HG03097 (cell line): Measurements from ENCODE around the gene COX4I2.

ENCODE experiments used
- ATAC-seq: cut with Tn5 transposase; IDR thresholded peaks from one replicate; pipeline ENCODE4 v1.9.1; 2021; ENCODE audit not compliant: unreplicated experiment, low FRiP score

COX4I2 gene

GRCh38 chr20:31674895-31675827 is 37.4 kb downstream of the COX4I2 start:
- ATAC-seq, result peak; percentile 66

- ATAC-seq, result no peak
Measured at GRCh38 chr20:31675828-31676608, 38.3 kb downstream of the COX4I2 start.

- ATAC-seq, result no peak
Measured at GRCh38 chr20:31676609-31676989, 38.9 kb downstream of the COX4I2 start.

GRCh38 chr20:31677553-31678260 is 40.0 kb downstream of the COX4I2 start:
- ATAC-seq, result no peak

GRCh38 chr20:31678389-31679356 is 41.0 kb downstream of the COX4I2 start:
- ATAC-seq, result no peak

GRCh38 chr20:31679357-31680285 is 41.9 kb downstream of the COX4I2 start:
- no peak for ATAC-seq

DNA sequence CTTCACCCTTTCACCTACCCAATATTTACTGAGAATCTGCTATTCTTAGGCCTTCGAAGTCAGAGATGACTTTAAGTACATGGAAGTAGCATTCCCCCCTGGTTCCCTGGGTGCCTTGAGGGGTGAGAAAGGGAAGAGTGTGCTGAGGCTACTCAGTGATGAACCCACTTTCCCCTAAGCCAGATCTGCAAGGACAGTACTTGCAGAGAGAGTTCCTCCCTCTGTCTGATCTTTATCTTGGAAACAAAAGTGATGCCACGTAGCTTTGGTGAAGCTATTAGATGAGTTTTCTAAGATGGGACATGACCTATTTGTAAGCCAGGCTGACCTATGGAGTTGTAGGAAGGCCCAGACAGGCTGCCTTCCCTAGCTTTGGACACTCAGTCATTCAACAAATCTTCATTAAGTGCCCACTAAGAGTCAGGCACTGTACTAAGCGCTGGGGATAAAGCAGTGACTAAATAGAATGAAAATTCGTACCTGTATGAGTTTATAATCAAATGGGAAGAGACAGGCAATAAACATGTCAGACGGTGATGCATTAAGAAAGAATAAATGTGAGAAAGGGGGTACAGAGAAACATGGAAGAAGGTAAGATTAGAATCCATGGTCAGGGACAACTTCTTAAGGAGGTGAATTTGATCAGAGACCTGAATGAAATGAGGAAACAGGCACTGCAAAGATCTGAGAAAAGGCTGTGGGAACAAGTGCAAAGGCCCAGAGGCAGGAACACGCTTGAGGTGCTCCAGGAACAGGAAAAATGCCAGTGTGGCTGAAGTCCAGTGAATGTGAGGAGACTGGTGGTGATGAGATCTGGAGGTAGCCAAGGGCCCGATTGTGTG is 42.8 kb downstream of the COX4I2 start:
- no peak for ATAC-seq

- no peak for ATAC-seq
Measured at GRCh38 chr20:31681128-31681727, 43.5 kb downstream of the COX4I2 start.

DNA sequence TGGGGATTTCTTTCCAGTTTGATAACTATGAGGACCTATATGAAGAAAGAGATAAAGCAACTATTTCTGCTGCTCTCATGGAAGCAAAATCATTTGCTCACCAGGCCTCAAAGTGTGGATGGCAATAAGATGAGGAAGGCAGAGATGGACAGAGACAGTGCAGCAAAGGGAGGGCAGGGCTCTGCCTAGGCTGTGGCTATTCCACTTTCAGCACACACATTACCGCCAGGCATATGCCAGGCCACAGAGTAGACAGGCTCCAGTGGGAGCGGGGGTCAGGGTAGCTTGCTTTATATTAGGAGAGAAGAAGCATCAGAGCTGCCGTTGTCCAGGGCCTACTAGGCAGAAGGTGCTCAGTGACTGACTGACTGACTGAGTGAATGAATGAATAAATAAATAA is 44.1 kb downstream of the COX4I2 start:
- no peak for ATAC-seq

DNA sequence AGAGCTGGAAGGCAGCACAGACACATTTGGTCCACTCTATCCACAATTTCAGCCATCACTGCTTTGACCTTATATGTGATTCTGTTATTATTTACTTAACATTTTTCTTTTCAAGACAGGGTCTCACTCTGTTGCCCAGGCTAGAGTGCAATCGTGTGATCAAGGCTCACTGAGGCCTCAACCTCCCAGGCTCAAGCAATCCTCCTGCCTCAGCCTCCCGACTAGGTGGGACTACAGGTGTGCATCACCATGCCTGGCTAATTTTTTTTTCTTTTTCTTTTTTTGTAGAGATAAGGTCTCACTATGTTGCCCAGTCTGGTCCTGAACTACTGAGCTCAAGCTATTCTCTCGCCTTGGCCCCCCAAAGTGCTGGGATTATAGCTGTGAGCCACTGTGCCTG is 44.6 kb downstream of the COX4I2 start:
- no peak for ATAC-seq

DNA sequence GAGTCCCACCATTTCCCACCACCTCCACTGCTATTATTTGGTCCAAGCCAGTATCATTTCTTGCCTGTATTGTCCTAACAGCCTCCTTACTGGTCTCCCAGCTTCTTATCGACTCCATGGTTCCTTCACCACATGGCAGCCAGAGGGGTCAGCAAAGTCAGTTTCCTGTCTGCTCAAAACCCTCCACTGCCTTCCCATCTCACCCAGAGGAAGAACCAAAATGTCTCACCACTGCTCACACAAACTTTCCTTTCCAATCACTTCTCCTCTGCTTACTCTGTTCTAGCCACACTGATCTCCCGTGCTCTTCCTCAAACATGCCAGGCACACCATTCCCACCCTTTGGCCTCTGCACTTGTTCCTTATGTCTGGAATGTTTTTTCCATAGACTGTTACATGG is 45.2 kb downstream of the COX4I2 start:
- no peak for ATAC-seq

- ATAC-seq, result peak; percentile 43
Measured at GRCh38 chr20:31684153-31685015, 46.7 kb downstream of the COX4I2 start.

GRCh38 chr20:31685853-31686643 is 48.3 kb downstream of the COX4I2 start:
- no peak for ATAC-seq

- no peak for ATAC-seq
Measured at GRCh38 chr20:31687777-31688176, 50.1 kb downstream of the COX4I2 start.

- no peak for ATAC-seq
Measured at GRCh38 chr20:31689141-31689540, 51.4 kb downstream of the COX4I2 start.

GRCh38 chr20:31690124-31690666 is 52.5 kb downstream of the COX4I2 start:
- no peak for ATAC-seq
